ENCODE results near the gene RNF123. TPM values are rescaled to one million over a fixed set of nuclear protein-coding genes. Genes with fewer than 3 reads are reported as not detected.

RNF123 gene
- total RNA-seq, 1 experiment from 2014 or later = 23.1 TPM

- in situ Hi-C loops (cut with HindIII; ENCODE audit: low pct_unique_long_range_greater_than_20kb, low sequenced_read_pairs) = no loop called here
- H3K36me3 ChIP-seq (ENCODE audit: control insufficient read depth, insufficient read depth, low read length) = no peaks in the 10 kb centered on the region
- no TSS peak for BruUV-seq (replicated peaks)
- no peaks in the 10 kb centered on the region for H3K27me3 ChIP-seq (ENCODE audit: control insufficient read depth, insufficient read depth, low read length)
- no peak overlapping the region for H3K27ac ChIP-seq (ENCODE audit: low read length)
- H3K9me3 ChIP-seq (ENCODE audit: control insufficient read depth, insufficient read depth, low read depth, low read length) = no peaks in the 10 kb centered on the region
- CTCF ChIA-PET = no interaction called here
- intact Hi-C loops (cut with micrococcal nuclease; ENCODE audit: unreplicated experiment) = no loop called here
- TF ChIP-seq SIN3A (IDR thresholded peaks at IDR 0.05; ENCODE audit: borderline replicate concordance, insufficient read depth, low read depth, low read length) = no peak
- TF ChIP-seq REST (IDR thresholded peaks at IDR 0.05; ENCODE audit: insufficient read depth in 1 of 2, low read depth in 2 of 2, low read length in 1 of 2) = no peak
- no peak for TF ChIP-seq POLR2AphosphoS5 (IDR thresholded peaks at IDR 0.05; ENCODE audit: low read depth, low read length)
- no peak for TF ChIP-seq CTCF (IDR thresholded peaks at IDR 0.05)
- no peak for TF ChIP-seq TCF7L2 (IDR thresholded peaks at IDR 0.05; ENCODE audit: low read depth, low read length)
- H3K4me1 ChIP-seq (ENCODE audit: control insufficient read depth, insufficient read depth, low read length) = no peaks in the 10 kb centered on the region
- H3K4me3 ChIP-seq (ENCODE audit: low read depth in 2 of 2, low read length in 2 of 2) = no peak overlapping the region
- ATAC-seq = no peak
- DNase-seq (ENCODE audit: low read depth, low spot score) = no peak
- POLR2A ChIA-PET = no interaction called here
These were observed 51.1 kb downstream of the RNF123 start for GRCh38 chr3:49740427-49740826.

- H3K36me3 ChIP-seq (ENCODE audit: control insufficient read depth, insufficient read depth, low read length) = no peaks in the 10 kb centered on the region; the same call in 1 of the 2 replicates
- no peaks in the 10 kb centered on the region for H3K9me3 ChIP-seq (ENCODE audit: control insufficient read depth, insufficient read depth, low read depth, low read length)
- DNase-seq (ENCODE audit: low read depth, low spot score) (no peak), ATAC-seq (no peak)
- no peaks in the 10 kb centered on the region for H3K27me3 ChIP-seq (ENCODE audit: control insufficient read depth, insufficient read depth, low read length)
- in situ Hi-C loops (cut with HindIII; ENCODE audit: low pct_unique_long_range_greater_than_20kb, low sequenced_read_pairs) (no loop called here), intact Hi-C loops (cut with micrococcal nuclease; ENCODE audit: unreplicated experiment) (no loop called here)
- ChIA-PET CTCF (no interaction called here), POLR2A (no interaction called here)
- H3K27ac ChIP-seq (ENCODE audit: low read length) = no peak overlapping the region
- no peak overlapping the region for H3K4me3 ChIP-seq (ENCODE audit: low read depth in 2 of 2, low read length in 2 of 2)
- TF ChIP-seq REST (IDR thresholded peaks at IDR 0.05; ENCODE audit: insufficient read depth in 1 of 2, low read depth in 2 of 2, low read length in 1 of 2) (no peak), TCF7L2 (IDR thresholded peaks at IDR 0.05; ENCODE audit: low read depth, low read length) (no peak), POLR2AphosphoS5 (IDR thresholded peaks at IDR 0.05; ENCODE audit: low read depth, low read length) (no peak), CTCF (IDR thresholded peaks at IDR 0.05) (no peak), SIN3A (IDR thresholded peaks at IDR 0.05; ENCODE audit: borderline replicate concordance, insufficient read depth, low read depth, low read length) (no peak)
- peaks cover 3% of the 10 kb centered on the region; the same call in 1 of the 2 replicates for H3K4me1 ChIP-seq (ENCODE audit: control insufficient read depth, insufficient read depth, low read length)
- no TSS peak for BruUV-seq (replicated peaks)
These were observed 56.6 kb downstream of the RNF123 start for GRCh38 chr3:49745986-49746385.

All from Panc1 (cell line).